MM.1S (cell line): Measurements from ENCODE around the gene RABL6.

ENCODE experiments used
- EZH2 ChIP-seq: fragments of 300-600 bp; sonication (generic); optimal IDR thresholded peaks from 2 replicates; pipeline ENCODE3; 2017; ENCODE audit warnings: low read depth, mild to moderate bottlenecking, antibody characterized with exemption, low read length, mixed read lengths
- EZH2phosphoT487 ChIP-seq: fragments of 300-600 bp; sonication (generic); IDR thresholded peaks from 2 replicates; pipeline ENCODE4 v1.6.1; 2018; ENCODE audit warnings: antibody characterized with exemption, low read length
- TF ChIP-seq, protein P1 (sequence below): fragments of 300-600 bp; sonication (generic); IDR thresholded peaks from 2 replicates; pipeline ENCODE4 v1.5.1; 2016; ENCODE audit warnings: antibody characterized with exemption, low read length, mixed read lengths

DNA sequence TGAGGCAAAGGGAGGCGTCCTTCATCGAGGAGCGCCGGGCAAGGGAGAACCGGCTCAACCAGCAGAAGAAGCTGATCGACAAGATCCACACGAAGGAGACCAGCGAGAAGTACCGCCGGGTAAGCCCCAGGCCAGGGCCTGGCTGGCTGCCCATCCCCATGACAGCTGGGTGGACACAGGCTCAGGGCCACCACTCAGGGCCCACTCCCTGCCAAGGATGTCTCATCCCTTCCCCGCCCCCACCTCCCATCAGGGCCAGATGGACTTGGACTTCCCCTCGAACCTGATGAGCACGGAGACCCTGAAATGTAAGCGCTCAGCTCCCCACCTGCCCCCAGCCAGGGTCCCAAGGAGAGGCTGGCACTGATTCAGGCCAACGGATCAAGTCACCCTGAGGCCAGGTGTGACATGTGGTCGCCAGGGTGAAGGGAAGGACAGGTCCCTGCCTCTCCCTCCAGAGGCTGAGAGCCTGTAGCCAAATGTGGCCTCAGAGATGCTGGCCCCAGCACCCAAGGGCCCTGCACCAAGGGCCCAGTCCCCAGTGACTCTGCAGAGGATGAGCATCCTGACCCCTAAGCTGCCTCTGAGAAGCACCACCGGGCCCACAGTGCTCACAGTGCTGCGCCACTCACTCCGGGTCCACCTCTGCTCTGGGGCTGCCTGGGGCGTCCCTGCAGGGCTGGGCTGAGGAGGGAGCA, 3.1 kb upstream of the RABL6 start:
- TF ChIP-seq, protein P1, sequence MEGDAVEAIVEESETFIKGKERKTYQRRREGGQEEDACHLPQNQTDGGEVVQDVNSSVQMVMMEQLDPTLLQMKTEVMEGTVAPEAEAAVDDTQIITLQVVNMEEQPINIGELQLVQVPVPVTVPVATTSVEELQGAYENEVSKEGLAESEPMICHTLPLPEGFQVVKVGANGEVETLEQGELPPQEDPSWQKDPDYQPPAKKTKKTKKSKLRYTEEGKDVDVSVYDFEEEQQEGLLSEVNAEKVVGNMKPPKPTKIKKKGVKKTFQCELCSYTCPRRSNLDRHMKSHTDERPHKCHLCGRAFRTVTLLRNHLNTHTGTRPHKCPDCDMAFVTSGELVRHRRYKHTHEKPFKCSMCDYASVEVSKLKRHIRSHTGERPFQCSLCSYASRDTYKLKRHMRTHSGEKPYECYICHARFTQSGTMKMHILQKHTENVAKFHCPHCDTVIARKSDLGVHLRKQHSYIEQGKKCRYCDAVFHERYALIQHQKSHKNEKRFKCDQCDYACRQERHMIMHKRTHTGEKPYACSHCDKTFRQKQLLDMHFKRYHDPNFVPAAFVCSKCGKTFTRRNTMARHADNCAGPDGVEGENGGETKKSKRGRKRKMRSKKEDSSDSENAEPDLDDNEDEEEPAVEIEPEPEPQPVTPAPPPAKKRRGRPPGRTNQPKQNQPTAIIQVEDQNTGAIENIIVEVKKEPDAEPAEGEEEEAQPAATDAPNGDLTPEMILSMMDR = no peak
- TF ChIP-seq EZH2phosphoT487 (no peak), EZH2 (no peak)
